Measurements from ENCODE around the gene RIOX2. TPM values are rescaled to one million over a fixed set of nuclear protein-coding genes. Genes with fewer than 3 reads are reported as not detected.

RIOX2 gene
- total RNA-seq, 1 donor from 2014 or later = 20.2 TPM

DNA sequence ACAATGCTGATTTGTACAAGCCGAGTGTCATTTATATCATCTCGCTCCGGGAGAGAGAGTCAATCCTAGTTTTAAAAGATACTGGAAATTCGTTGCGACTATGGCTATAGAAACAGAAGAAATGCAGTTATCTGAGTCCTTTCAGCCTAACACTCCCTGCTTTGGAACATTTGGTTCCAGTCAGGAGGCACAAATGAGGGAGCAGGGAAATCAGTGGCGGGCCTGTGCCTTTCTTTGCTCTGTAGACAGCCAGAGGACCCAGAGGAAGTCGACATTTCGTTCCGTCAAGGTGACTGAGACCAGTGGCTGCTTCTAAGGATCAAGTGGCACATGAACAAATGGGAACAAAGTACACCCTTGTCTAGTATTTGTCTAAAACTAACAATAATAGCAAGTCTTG, 745 bp upstream of the RIOX2 start:
- Mint-ChIP-seq H3K27me3 (ENCODE audit: low read depth, unreplicated experiment) (no peaks in the 10 kb centered on the region), H3K4me1 (ENCODE audit: low read depth, unreplicated experiment) (no peaks in the 10 kb centered on the region), H3K36me3 (ENCODE audit: low read depth, unreplicated experiment) (no peaks in the 10 kb centered on the region), H3K9me3 (ENCODE audit: unreplicated experiment) (no peaks in the 10 kb centered on the region), H3K4me3 (ENCODE audit: unreplicated experiment) (peak overlapping the region; percentile 58), H3K27ac (ENCODE audit: unreplicated experiment) (no peak overlapping the region)
- no peaks in the 10 kb centered on the region for H3K27me3 ChIP-seq (ENCODE audit: insufficient read depth, low read length)
- FAIRE-seq (no peak), DNase-seq (ENCODE audit: low read depth) (no peak)
- H3K4me2 ChIP-seq (ENCODE audit: low read length) = peak overlapping the region; percentile 89
- H4K20me1 ChIP-seq (ENCODE audit: insufficient read depth, low read length) = peaks cover 8% of the 10 kb centered on the region
- H3K79me2 ChIP-seq (ENCODE audit: insufficient read depth, low read length) = peaks cover 39% of the 10 kb centered on the region
- H3K4me1 ChIP-seq (ENCODE audit: insufficient read depth, low read length) = peaks cover 10% of the 10 kb centered on the region
- H2AFZ ChIP-seq (ENCODE audit: low read depth, low read length) = peak overlapping the region; percentile 65
- H3K27ac ChIP-seq (ENCODE audit: low read depth, low read length) = no peak overlapping the region
- H3K4me3 ChIP-seq (ENCODE audit: insufficient read depth, low read depth, low read length) = no peak overlapping the region
- TF ChIP-seq, protein P1, sequence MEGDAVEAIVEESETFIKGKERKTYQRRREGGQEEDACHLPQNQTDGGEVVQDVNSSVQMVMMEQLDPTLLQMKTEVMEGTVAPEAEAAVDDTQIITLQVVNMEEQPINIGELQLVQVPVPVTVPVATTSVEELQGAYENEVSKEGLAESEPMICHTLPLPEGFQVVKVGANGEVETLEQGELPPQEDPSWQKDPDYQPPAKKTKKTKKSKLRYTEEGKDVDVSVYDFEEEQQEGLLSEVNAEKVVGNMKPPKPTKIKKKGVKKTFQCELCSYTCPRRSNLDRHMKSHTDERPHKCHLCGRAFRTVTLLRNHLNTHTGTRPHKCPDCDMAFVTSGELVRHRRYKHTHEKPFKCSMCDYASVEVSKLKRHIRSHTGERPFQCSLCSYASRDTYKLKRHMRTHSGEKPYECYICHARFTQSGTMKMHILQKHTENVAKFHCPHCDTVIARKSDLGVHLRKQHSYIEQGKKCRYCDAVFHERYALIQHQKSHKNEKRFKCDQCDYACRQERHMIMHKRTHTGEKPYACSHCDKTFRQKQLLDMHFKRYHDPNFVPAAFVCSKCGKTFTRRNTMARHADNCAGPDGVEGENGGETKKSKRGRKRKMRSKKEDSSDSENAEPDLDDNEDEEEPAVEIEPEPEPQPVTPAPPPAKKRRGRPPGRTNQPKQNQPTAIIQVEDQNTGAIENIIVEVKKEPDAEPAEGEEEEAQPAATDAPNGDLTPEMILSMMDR (IDR thresholded peaks at IDR 0.05; ENCODE audit: insufficient read depth, low read depth, low read length) = no peak
- no peak for TF ChIP-seq EZH2 (IDR thresholded peaks at IDR 0.05; ENCODE audit: insufficient read depth, low read length)
- H3K36me3 ChIP-seq (ENCODE audit: insufficient read depth, low read length) = no peaks in the 10 kb centered on the region
- no peak overlapping the region for H3K9ac ChIP-seq (ENCODE audit: low read length)
- no peaks in the 10 kb centered on the region for H3K9me3 ChIP-seq (ENCODE audit: insufficient read depth, low read depth, low read length)

- Histone ChIP-seq H3K36me3 (ENCODE audit: insufficient read depth, low read length) (peaks cover 6% of the 10 kb centered on the region), H2AFZ (ENCODE audit: low read depth, low read length) (peak overlapping the region; percentile 81), H3K27ac (ENCODE audit: low read depth, low read length) (no peak overlapping the region), H3K9me3 (ENCODE audit: insufficient read depth, low read depth, low read length) (no peaks in the 10 kb centered on the region), H3K79me2 (ENCODE audit: insufficient read depth, low read length) (peaks cover 54% of the 10 kb centered on the region), H3K4me2 (ENCODE audit: low read length) (peak overlapping the region; percentile 89), H3K4me1 (ENCODE audit: insufficient read depth, low read length) (peaks cover 10% of the 10 kb centered on the region), H3K4me3 (ENCODE audit: insufficient read depth, low read depth, low read length) (peak overlapping the region; percentile 69), H4K20me1 (ENCODE audit: insufficient read depth, low read length) (peaks cover 27% of the 10 kb centered on the region), H3K9ac (ENCODE audit: low read length) (peak overlapping the region; percentile 74), H3K27me3 (ENCODE audit: insufficient read depth, low read length) (no peaks in the 10 kb centered on the region)
- FAIRE-seq (no peak), DNase-seq (ENCODE audit: low read depth) (no peak)
- H3K4me1 Mint-ChIP-seq (ENCODE audit: low read depth, unreplicated experiment) = no peaks in the 10 kb centered on the region
- no peaks in the 10 kb centered on the region for H3K36me3 Mint-ChIP-seq (ENCODE audit: low read depth, unreplicated experiment)
- peak overlapping the region; percentile 89 for H3K4me3 Mint-ChIP-seq (ENCODE audit: unreplicated experiment)
- H3K27me3 Mint-ChIP-seq (ENCODE audit: low read depth, unreplicated experiment) = no peaks in the 10 kb centered on the region
- peak overlapping the region; percentile 5 for H3K27ac Mint-ChIP-seq (ENCODE audit: unreplicated experiment)
- no peaks in the 10 kb centered on the region for H3K9me3 Mint-ChIP-seq (ENCODE audit: unreplicated experiment)
- no peak for TF ChIP-seq EZH2 (IDR thresholded peaks at IDR 0.05; ENCODE audit: insufficient read depth, low read length)
- TF ChIP-seq, protein P1 (IDR thresholded peaks at IDR 0.05; ENCODE audit: insufficient read depth, low read depth, low read length) = no peak
Measured at GRCh38 chr3:97970956-97971620, 1.1 kb downstream of the RIOX2 start.

- Histone ChIP-seq H4K20me1 (ENCODE audit: insufficient read depth, low read length) (peaks cover 34% of the 10 kb centered on the region), H3K79me2 (ENCODE audit: insufficient read depth, low read length) (peaks cover 56% of the 10 kb centered on the region), H3K4me1 (ENCODE audit: insufficient read depth, low read length) (peaks cover 10% of the 10 kb centered on the region), H2AFZ (ENCODE audit: low read depth, low read length) (no peak overlapping the region), H3K27me3 (ENCODE audit: insufficient read depth, low read length) (no peaks in the 10 kb centered on the region), H3K9ac (ENCODE audit: low read length) (no peak overlapping the region), H3K4me3 (ENCODE audit: insufficient read depth, low read depth, low read length) (no peak overlapping the region), H3K9me3 (ENCODE audit: insufficient read depth, low read depth, low read length) (no peaks in the 10 kb centered on the region), H3K4me2 (ENCODE audit: low read length) (no peak overlapping the region), H3K27ac (ENCODE audit: low read depth, low read length) (no peak overlapping the region), H3K36me3 (ENCODE audit: insufficient read depth, low read length) (peaks cover 10% of the 10 kb centered on the region)
- no peaks in the 10 kb centered on the region for H3K27me3 Mint-ChIP-seq (ENCODE audit: low read depth, unreplicated experiment)
- DNase-seq (ENCODE audit: low read depth) = no peak
- no peak for FAIRE-seq
- H3K27ac Mint-ChIP-seq (ENCODE audit: unreplicated experiment) = no peak overlapping the region
- no peak for TF ChIP-seq EZH2 (IDR thresholded peaks at IDR 0.05; ENCODE audit: insufficient read depth, low read length)
- TF ChIP-seq, protein P1 (IDR thresholded peaks at IDR 0.05; ENCODE audit: insufficient read depth, low read depth, low read length) = no peak
- H3K4me3 Mint-ChIP-seq (ENCODE audit: unreplicated experiment) = peak overlapping the region; percentile 89
- no peaks in the 10 kb centered on the region for H3K9me3 Mint-ChIP-seq (ENCODE audit: unreplicated experiment)
- H3K36me3 Mint-ChIP-seq (ENCODE audit: low read depth, unreplicated experiment) = no peaks in the 10 kb centered on the region
- H3K4me1 Mint-ChIP-seq (ENCODE audit: low read depth, unreplicated experiment) = no peaks in the 10 kb centered on the region
Measured at GRCh38 chr3:97970156-97970555, 2.1 kb downstream of the RIOX2 start.
